GM21737 (cell line): ENCODE data around the gene SUSD6.

Source experiments
- ATAC-seq: cut with Tn5 transposase; IDR thresholded peaks from one replicate; pipeline ENCODE4 v1.9.1; 2021; ENCODE audit warnings: mild to moderate bottlenecking, moderate library complexity; ENCODE audit not compliant: unreplicated experiment

The SUSD6 gene

GRCh38 chr14:69611172-69612013, at the start of gene SUSD6:
SUSD6 (plus strand) TSS chr14:69611596; CDS start chr14:69658593, 46,997 bp downstream.
- peak; percentile 57 for ATAC-seq

- ATAC-seq: no peak
Measured at GRCh38 chr14:69561893-69562292, 49.5 kb upstream of the SUSD6 start.

GRCh38 chr14:69567563-69567962, 43.8 kb upstream of the SUSD6 start:
- ATAC-seq: no peak

- ATAC-seq: no peak
Measured at GRCh38 chr14:69569859-69570258, 41.5 kb upstream of the SUSD6 start.

- no peak for ATAC-seq
Measured at GRCh38 chr14:69570836-69571330, 40.5 kb upstream of the SUSD6 start.

GRCh38 chr14:69571449-69572029, 39.9 kb upstream of the SUSD6 start:
- ATAC-seq: no peak

GRCh38 chr14:69572030-69572840, 39.2 kb upstream of the SUSD6 start:
- ATAC-seq: no peak

- ATAC-seq: no peak
Measured at GRCh38 chr14:69572841-69573135, 38.6 kb upstream of the SUSD6 start.

GRCh38 chr14:69573205-69573830, 38.1 kb upstream of the SUSD6 start:
- no peak for ATAC-seq

- no peak for ATAC-seq
Measured at GRCh38 chr14:69573831-69574262, 37.5 kb upstream of the SUSD6 start.

- ATAC-seq: no peak
Measured at GRCh38 chr14:69574263-69574953, 37.0 kb upstream of the SUSD6 start, which contains the start of gene CCDC177. CCDC177 (minus strand) TSS chr14:69574871; CDS start chr14:69573622, 1,249 bp downstream.

GRCh38 chr14:69574954-69575295, 36.5 kb upstream of the SUSD6 start:
- no peak for ATAC-seq

- ATAC-seq: no peak
Measured at GRCh38 chr14:69579476-69579875, 31.9 kb upstream of the SUSD6 start.

GRCh38 chr14:69580009-69580577, 31.3 kb upstream of the SUSD6 start:
- no peak for ATAC-seq

- no peak for ATAC-seq
Measured at GRCh38 chr14:69581316-69581935, 30.0 kb upstream of the SUSD6 start.

GRCh38 chr14:69582212-69582611, 29.2 kb upstream of the SUSD6 start:
- no peak for ATAC-seq

- no peak for ATAC-seq
Measured at GRCh38 chr14:69582829-69583228, 28.6 kb upstream of the SUSD6 start.

- ATAC-seq: no peak
Measured at GRCh38 chr14:69584389-69584788, 27.0 kb upstream of the SUSD6 start.

GRCh38 chr14:69586404-69586803, 25.0 kb upstream of the SUSD6 start:
- ATAC-seq: no peak

- no peak for ATAC-seq
Measured at GRCh38 chr14:69587389-69587788, 24.0 kb upstream of the SUSD6 start.
